K562 treated with DMSO at 1 percent for 48 hours (cell line): ENCODE measurements around the gene CHM. TPM values are rescaled to one million over a fixed set of nuclear protein-coding genes. Genes with fewer than 3 reads are reported as not detected.

Experiments used
- total RNA-seq: library from RNA; unstranded; fragments of 300-600 nt; gene quantifications from 2 replicates; pipeline ENCODE4 v1.2.3, GENCODE V29; 2022; ENCODE audit warnings: low replicate concordance; ENCODE audit errors: extremely low read depth

The CHM gene, protein sequence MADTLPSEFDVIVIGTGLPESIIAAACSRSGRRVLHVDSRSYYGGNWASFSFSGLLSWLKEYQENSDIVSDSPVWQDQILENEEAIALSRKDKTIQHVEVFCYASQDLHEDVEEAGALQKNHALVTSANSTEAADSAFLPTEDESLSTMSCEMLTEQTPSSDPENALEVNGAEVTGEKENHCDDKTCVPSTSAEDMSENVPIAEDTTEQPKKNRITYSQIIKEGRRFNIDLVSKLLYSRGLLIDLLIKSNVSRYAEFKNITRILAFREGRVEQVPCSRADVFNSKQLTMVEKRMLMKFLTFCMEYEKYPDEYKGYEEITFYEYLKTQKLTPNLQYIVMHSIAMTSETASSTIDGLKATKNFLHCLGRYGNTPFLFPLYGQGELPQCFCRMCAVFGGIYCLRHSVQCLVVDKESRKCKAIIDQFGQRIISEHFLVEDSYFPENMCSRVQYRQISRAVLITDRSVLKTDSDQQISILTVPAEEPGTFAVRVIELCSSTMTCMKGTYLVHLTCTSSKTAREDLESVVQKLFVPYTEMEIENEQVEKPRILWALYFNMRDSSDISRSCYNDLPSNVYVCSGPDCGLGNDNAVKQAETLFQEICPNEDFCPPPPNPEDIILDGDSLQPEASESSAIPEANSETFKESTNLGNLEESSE
- not detected in 2 replicates for total RNA-seq

DNA sequence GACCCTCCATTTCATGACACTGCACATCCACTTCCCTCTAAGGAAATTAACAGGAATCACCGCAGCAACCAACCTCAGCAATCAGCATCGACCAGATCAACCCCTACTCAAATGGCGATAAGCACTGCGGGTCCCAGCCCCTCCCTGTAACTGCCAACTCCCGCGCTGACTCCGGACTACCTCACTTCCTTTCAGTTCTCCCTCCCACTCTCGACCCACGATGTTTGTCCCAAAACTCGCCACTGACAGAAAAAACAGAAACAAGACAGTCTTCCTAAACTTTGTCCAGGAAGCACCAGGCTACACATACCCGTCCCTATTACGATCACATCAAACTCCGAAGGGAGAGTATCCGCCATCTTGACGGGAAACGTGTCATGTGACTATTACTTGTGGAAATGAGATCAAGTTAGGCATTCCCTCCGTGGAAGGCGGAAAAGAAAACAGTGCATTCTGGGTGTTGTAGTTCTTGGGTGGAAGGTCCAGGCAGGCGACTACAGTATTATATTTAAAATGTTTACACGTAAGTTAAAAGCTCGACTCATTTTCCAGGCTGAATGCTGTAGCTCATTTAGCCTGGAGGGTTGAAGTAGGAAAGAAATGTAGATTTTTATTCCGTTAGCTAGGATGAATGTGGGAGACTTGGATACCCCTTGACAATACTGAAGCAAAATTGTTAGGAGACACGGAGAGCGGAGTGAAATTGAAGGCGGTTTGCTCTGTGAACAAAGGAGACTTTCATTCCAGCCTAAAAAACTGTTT lies at the start of gene CHM:
Gene CHM, minus strand, starts transcription at position 385 of the 762 bp plus-strand sequence. Its CDS starts 26 bp downstream, at position 359.

Other genes with a start within 250 kb of the CHM start
- gene DACH2, start 100.9 kb upstream of the CHM start, total RNA-seq = not detected in 2 replicates